ENCODE measurements around the gene PGA5.

Gene PGA5

DNA sequence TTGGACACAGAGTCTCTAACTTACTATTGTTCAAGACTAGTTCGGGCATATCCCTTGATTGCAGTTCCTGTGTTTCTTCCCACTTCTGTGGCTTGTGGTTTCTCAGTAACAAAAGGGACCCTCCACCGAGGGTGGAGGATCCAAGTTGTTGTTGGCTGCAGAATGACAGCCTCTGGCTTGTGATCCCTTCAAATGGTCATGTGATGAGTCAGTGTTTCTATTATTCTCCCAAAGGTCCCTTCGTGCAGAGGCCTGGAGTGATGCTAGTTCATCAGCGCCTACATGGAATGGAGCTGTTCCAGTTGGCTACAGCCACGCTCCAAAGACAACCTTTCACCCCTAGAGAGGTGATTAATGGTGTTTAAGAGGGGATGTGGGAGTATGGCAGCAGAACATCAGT lies 56.8 kb downstream of the PGA5 start:
- no peak for DNase-seq

DNA sequence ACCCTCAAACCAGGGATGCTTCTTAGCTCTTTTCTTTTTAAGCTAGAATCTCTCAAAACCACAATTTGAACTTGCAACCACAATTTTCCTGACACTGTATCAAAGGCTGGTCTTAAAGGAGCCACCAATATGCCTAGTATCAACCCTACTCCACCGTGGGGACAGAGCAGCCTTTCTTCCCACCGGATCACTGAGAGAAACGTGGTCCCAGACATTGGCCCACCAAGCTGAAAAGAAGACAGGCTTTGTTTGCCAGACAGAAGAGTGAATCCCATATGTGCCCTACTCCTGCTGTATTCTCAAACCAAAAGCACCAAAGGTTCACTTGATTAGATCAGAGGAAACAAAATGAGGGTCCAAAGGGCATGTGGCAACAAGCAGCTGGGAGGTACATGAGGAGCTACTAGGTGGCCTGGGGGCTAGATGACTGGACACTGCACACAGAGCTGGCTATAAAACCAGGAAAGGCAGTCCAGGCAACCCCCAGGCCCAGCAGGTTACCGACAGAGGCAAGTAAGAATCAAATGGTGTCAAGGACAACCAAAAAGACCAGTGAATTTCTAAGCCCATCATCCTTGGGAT lies 57.8 kb downstream of the PGA5 start:
- no peak for DNase-seq
